ENCODE results near the gene RHBDL2. TPM values are rescaled to one million over a fixed set of nuclear protein-coding genes. Genes with fewer than 3 reads are reported as not detected.

RHBDL2 gene
- total and polyA plus RNA-seq, 9 of the 15 experiments (the other 6 are each of a cell fraction or from before 2014, with no cell fraction given), result not detected

DNA sequence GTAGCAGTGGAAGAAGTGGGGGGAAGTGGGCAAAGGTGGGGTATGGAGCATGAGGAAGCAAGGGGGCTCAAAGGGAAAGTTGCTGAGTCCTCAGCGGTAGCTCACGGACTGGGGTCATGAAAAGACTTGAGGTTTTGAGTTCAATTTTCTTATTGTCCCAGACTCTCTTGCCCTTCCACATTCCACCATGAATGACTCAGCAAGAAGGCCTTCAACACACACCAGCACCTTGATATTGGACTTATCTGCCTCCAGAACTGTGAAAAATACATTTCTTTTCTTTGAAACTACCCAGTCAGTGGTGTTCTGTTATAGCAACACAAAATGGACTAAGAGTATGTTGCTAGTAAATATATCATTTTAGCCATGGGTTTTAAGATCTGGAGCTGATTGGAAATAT is 17.3 kb upstream of the RHBDL2 start (continued):
- TF ChIP-seq, protein P1, sequence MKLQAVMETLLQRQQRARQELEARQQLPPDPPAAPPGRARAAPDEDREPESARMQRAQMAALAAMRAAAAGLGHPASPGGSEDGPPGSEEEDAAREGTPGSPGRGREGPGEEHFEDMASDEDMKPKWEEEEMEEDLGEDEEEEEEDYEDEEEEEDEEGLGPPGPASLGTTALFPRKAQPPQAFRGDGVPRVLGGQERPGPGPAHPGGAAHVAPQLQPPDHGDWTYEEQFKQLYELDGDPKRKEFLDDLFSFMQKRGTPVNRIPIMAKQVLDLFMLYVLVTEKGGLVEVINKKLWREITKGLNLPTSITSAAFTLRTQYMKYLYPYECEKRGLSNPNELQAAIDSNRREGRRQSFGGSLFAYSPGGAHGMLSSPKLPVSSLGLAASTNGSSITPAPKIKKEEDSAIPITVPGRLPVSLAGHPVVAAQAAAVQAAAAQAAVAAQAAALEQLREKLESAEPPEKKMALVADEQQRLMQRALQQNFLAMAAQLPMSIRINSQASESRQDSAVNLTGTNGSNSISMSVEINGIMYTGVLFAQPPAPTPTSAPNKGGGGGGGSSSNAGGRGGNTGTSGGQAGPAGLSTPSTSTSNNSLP (IDR thresholded peaks at IDR 0.05; ENCODE audit: borderline replicate concordance, low read depth, low read length), result no peak
- TF ChIP-seq, protein P2, sequence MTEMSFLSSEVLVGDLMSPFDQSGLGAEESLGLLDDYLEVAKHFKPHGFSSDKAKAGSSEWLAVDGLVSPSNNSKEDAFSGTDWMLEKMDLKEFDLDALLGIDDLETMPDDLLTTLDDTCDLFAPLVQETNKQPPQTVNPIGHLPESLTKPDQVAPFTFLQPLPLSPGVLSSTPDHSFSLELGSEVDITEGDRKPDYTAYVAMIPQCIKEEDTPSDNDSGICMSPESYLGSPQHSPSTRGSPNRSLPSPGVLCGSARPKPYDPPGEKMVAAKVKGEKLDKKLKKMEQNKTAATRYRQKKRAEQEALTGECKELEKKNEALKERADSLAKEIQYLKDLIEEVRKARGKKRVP (CRISPR knock-in tag; IDR thresholded peaks at IDR 0.05), result no peak
- TF ChIP-seq ZNF143 (CRISPR knock-in tag; IDR thresholded peaks at IDR 0.05) (no peak), ZBTB7A (IDR thresholded peaks at IDR 0.05; ENCODE audit: borderline replicate concordance, control insufficient read depth, low read depth, low read length) (no peak), HMGN3 (IDR thresholded peaks at IDR 0.05; ENCODE audit: borderline replicate concordance, extremely low read depth, insufficient read length, low read depth, low read length) (no peak), YBX1 (IDR thresholded peaks at IDR 0.05) (no peak), BCOR (IDR thresholded peaks at IDR 0.05) (no peak), ARNT (IDR thresholded peaks at IDR 0.05) (peak in 1 of 2 experiments; percentile 60; a peak in 1 of 4 replicates), SMARCE1 (IDR thresholded peaks at IDR 0.05) (peak; percentile 67; the same call in 1 of the 2 replicates), ZNF77 (CRISPR knock-in tag; IDR thresholded peaks at IDR 0.05) (no peak), ZNF174 (CRISPR knock-in tag; IDR thresholded peaks at IDR 0.05) (no peak), EP400 (IDR thresholded peaks at IDR 0.05) (peak; percentile 40), FOXP1 (CRISPR knock-in tag; IDR thresholded peaks at IDR 0.05) (no peak)
- TF ChIP-seq, protein P3, sequence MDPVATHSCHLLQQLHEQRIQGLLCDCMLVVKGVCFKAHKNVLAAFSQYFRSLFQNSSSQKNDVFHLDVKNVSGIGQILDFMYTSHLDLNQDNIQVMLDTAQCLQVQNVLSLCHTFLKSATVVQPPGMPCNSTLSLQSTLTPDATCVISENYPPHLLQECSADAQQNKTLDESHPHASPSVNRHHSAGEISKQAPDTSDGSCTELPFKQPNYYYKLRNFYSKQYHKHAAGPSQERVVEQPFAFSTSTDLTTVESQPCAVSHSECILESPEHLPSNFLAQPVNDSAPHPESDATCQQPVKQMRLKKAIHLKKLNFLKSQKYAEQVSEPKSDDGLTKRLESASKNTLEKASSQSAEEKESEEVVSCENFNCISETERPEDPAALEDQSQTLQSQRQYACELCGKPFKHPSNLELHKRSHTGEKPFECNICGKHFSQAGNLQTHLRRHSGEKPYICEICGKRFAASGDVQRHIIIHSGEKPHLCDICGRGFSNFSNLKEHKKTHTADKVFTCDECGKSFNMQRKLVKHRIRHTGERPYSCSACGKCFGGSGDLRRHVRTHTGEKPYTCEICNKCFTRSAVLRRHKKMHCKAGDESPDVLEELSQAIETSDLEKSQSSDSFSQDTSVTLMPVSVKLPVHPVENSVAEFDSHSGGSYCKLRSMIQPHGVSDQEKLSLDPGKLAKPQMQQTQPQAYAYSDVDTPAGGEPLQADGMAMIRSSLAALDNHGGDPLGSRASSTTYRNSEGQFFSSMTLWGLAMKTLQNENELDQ (CRISPR knock-in tag; IDR thresholded peaks at IDR 0.05; ENCODE audit: borderline replicate concordance), result no peak

Measured in K562 (cell line).